CD8-positive, alpha-beta memory T cell (primary cell): ENCODE results near the gene RBBP8. TPM values are rescaled to one million over a fixed set of nuclear protein-coding genes. Genes with fewer than 3 reads are reported as not detected.

ENCODE experiments used
- CTCF ChIA-PET: fragments of 350-600 bp; sonication (Branson Sonifier 250); formaldehyde crosslinking; loops from one replicate; lab custom pipeline; 2021; ENCODE audit warnings: antibody characterized with exemption; lab: Charles Lee
- POLR2A ChIA-PET: fragments of 350-600 bp; sonication (Branson Sonifier 250); formaldehyde crosslinking; loops from one replicate; lab custom pipeline; 2021; ENCODE audit warnings: antibody characterized with exemption; lab: Charles Lee
- DNase-seq, 5 donors: peaks; one replicate each; pipeline versions ENCODE4 v3.0.0 to v3.0.0-alpha.2; 2020 to 2022; ENCODE audit warnings: mixed read lengths in 1 of 5
- H3K27ac ChIP-seq: one replicate; pipeline ENCODE4 v1.7.0; 2013; ENCODE audit warnings: low read depth, mild to moderate bottlenecking, low read length, moderate library complexity
- H3K27me3 ChIP-seq: 2 replicates; pipeline ENCODE4 v1.7.0; 2013; ENCODE audit warnings: low read length, mild to moderate bottlenecking; ENCODE audit not compliant: insufficient read depth, poor library complexity, severe bottlenecking
- H3K36me3 ChIP-seq: 2 replicates; pipeline ENCODE4 v1.7.0; 2013; ENCODE audit warnings: mild to moderate bottlenecking, low read length, moderate library complexity; ENCODE audit not compliant: insufficient read depth
- H3K4me1 ChIP-seq: 2 replicates; pipeline ENCODE4 v1.7.0; 2013; ENCODE audit warnings: mild to moderate bottlenecking, low read length, moderate library complexity; ENCODE audit not compliant: insufficient read depth
- H3K4me3 ChIP-seq: 2 replicates; pipeline ENCODE4 v1.7.0; 2013; ENCODE audit warnings: mild to moderate bottlenecking, low read length
- H3K9me3 ChIP-seq: 2 replicates; pipeline ENCODE4 v1.7.0; 2013; ENCODE audit warnings: mild to moderate bottlenecking, low read length
- H3K27ac Mint-ChIP-seq, 8 donors: one replicate each; pipeline ENCODE4 v1.8.0; 2020 to 2021; ENCODE audit warnings: mixed read lengths in 8 of 8, mild to moderate bottlenecking in 6 of 8, inconsistent platforms in 3 of 8, moderate library complexity in 3 of 8
- H3K27me3 Mint-ChIP-seq, 2 donors: one replicate each; pipeline ENCODE4 v1.8.0; 2020 to 2021; ENCODE audit warnings: mixed read lengths in 2 of 2, mild to moderate bottlenecking in 1 of 2, moderate library complexity in 1 of 2
- H3K36me3 Mint-ChIP-seq, 3 donors: one replicate each; pipeline ENCODE4 v1.8.0; 2020 to 2021; ENCODE audit warnings: mixed read lengths in 3 of 3, inconsistent platforms in 1 of 3, mild to moderate bottlenecking in 1 of 3
- H3K4me1 Mint-ChIP-seq, 3 donors: one replicate each; pipeline ENCODE4 v1.8.0; 2020 to 2021; ENCODE audit warnings: mixed read lengths in 3 of 3, inconsistent platforms in 1 of 3, mild to moderate bottlenecking in 1 of 3
- H3K4me3 Mint-ChIP-seq, 7 donors: one replicate each; pipeline ENCODE4 v1.8.0; 2020 to 2021; ENCODE audit warnings: mixed read lengths in 7 of 7, mild to moderate bottlenecking in 6 of 7, moderate library complexity in 4 of 7, inconsistent platforms in 2 of 7
- H3K9me3 Mint-ChIP-seq, 5 donors: one replicate each; pipeline ENCODE4 v1.8.0; 2020 to 2022; ENCODE audit warnings: mixed read lengths in 5 of 5, mild to moderate bottlenecking in 3 of 5, moderate library complexity in 2 of 5, inconsistent platforms in 1 of 5
- polyA plus RNA-seq: library from polyadenylated mRNA; unstranded; fragments of 300-500 nt; fragmentation: Illumina TruSeq; gene quantifications from one replicate; pipeline ENCODE4 v1.2.3, GENCODE V29; 2021
- total RNA-seq, 2 experiments: library from RNA; stranded (reverse); gene quantifications; one replicate each; pipeline ENCODE4 v1.2.3, GENCODE V29; 2021

RBBP8 gene
- total and polyA plus RNA-seq, 3 experiments from 2014 or later, result 2.0 to 80.8 (median 76.9) TPM

- no peaks in the 10 kb centered on the region for H3K27me3 Mint-ChIP-seq
- H3K9me3 Mint-ChIP-seq, result peaks cover 0 to 8% (median 0%) of the 10 kb centered on the region in 5 donors
- H3K4me1 Mint-ChIP-seq, result peaks cover 37 to 43% (median 42%) of the 10 kb centered on the region in 3 donors
- POLR2A ChIA-PET, result no interaction called here
- H3K4me3 ChIP-seq, result no peak overlapping the region
- H3K4me1 ChIP-seq, result peaks cover 46% of the 10 kb centered on the region
- H3K27ac ChIP-seq, result no peak overlapping the region
- peak overlapping the region in 1 of 7 donors; percentile 21 for H3K4me3 Mint-ChIP-seq
- H3K27ac Mint-ChIP-seq, result peak overlapping the region in 1 of 8 donors; percentile 17
- H3K9me3 ChIP-seq, result peaks cover 4% of the 10 kb centered on the region
- H3K36me3 ChIP-seq, result no peaks in the 10 kb centered on the region
- CTCF ChIA-PET, result no interaction called here
- no peaks in the 10 kb centered on the region for H3K27me3 ChIP-seq
- no peak for DNase-seq
- H3K36me3 Mint-ChIP-seq, result peaks cover 0 to 8% (median 0%) of the 10 kb centered on the region in 3 donors
These were observed 133.4 kb downstream of the RBBP8 start for GRCh38 chr18:23066504-23067039.

DNA sequence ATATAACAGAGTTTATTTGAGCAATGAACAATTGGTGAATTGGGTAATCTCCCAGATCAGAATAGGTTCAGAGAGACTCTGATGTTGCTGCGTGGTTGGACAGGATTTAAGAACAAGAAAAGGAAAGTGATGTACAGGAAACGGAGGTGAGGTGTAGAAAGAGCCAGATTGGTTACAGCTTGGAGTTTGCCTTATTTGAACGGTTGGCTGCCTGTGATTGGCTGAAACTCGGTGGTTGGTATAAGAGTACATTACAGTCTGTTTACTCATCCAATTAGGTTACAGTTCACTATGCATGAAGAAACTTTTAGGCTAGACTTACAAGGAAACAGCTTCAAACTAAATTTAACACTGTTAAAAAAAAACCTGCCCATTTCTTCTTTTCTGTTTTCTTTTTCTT lies 134.1 kb downstream of the RBBP8 start:
- H3K4me3 Mint-ChIP-seq, result no peak overlapping the region
- Histone ChIP-seq H3K9me3 (peaks cover 4% of the 10 kb centered on the region), H3K27me3 (no peaks in the 10 kb centered on the region), H3K4me3 (no peak overlapping the region), H3K4me1 (peaks cover 52% of the 10 kb centered on the region), H3K36me3 (no peaks in the 10 kb centered on the region), H3K27ac (no peak overlapping the region)
- CTCF ChIA-PET, result no interaction called here
- peak overlapping the region in 2 of 8 donors; percentile 4 to 17 for H3K27ac Mint-ChIP-seq
- peaks cover 0 to 8% (median 0%) of the 10 kb centered on the region in 3 donors for H3K36me3 Mint-ChIP-seq
- POLR2A ChIA-PET, result interaction anchor here (0.6 kb wide), 1 partner anchor 91 kb away, joined by 3 read pairs; no protein-coding TSS in a partner anchor
- H3K27me3 Mint-ChIP-seq, result no peaks in the 10 kb centered on the region
- no peak for DNase-seq
- peaks cover 0 to 8% (median 0%) of the 10 kb centered on the region in 5 donors for H3K9me3 Mint-ChIP-seq
- H3K4me1 Mint-ChIP-seq, result peaks cover 44 to 50% (median 49%) of the 10 kb centered on the region in 3 donors

GRCh38 chr18:23068011-23068410 lies 134.9 kb downstream of the RBBP8 start:
- Histone ChIP-seq H3K27me3 (no peaks in the 10 kb centered on the region), H3K27ac (no peak overlapping the region), H3K9me3 (peaks cover 4% of the 10 kb centered on the region), H3K4me3 (no peak overlapping the region), H3K36me3 (no peaks in the 10 kb centered on the region), H3K4me1 (peaks cover 60% of the 10 kb centered on the region)
- Mint-ChIP-seq H3K9me3 (peaks cover 0 to 7% (median 0%) of the 10 kb centered on the region in 5 donors), H3K27ac (peak overlapping the region in 1 of 8 donors; percentile 47), H3K27me3 (no peaks in the 10 kb centered on the region), H3K4me1 (peaks cover 50 to 57% (median 57%) of the 10 kb centered on the region in 3 donors), H3K4me3 (no peak overlapping the region), H3K36me3 (peaks cover 0 to 7% (median 0%) of the 10 kb centered on the region in 3 donors)
- ChIA-PET CTCF (no interaction called here), POLR2A (no interaction called here)
- DNase-seq, result no peak

DNA sequence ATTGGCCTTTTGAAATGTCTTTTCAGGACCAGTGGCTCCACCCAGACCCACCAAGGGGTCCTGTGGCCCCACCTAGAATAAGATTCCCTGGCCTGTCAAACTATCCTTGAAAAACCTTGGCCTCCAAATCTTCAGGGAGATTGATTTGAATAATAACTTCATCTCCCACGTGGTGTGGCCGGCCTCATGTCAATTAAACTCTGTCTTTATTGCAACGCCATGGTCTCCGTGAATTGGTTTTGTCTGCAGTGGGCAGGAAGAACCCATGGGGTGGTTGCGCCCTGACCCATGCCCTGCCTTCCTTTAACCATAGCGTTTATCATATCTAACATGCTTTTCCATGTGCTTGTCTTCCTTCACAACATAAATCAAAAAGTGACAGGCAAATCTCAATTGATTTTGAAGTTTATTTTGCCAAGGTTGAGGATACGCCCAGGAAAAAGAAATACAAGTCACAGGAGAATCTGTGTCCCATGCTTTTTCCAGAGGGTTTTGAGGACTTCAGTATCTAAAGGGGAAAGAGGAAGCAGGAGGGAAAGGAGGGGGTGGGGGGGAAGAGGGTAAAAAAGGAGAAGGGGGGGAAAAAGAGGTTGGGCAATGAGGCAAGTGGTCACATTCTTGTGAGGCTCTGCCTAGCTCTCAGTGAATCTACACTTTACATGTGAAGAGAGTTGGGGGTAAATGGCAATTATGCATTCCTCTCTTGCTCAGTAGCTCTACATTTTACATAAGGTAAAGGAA lies 135.6 kb downstream of the RBBP8 start:
- Mint-ChIP-seq H3K27ac (peak overlapping the region in 7 of 8 donors; percentile 2 to 89 (median 51)), H3K4me3 (peak overlapping the region in 2 of 7 donors; percentile 24 to 38), H3K36me3 (no peaks in the 10 kb centered on the region), H3K9me3 (no peaks in the 10 kb centered on the region), H3K4me1 (peaks cover 52 to 64% (median 63%) of the 10 kb centered on the region in 3 donors), H3K27me3 (no peaks in the 10 kb centered on the region)
- POLR2A ChIA-PET, result no interaction called here
- H3K36me3 ChIP-seq, result no peaks in the 10 kb centered on the region
- no peak overlapping the region for H3K27ac ChIP-seq
- no peak overlapping the region for H3K4me3 ChIP-seq
- H3K27me3 ChIP-seq, result no peaks in the 10 kb centered on the region
- no peak for DNase-seq
- CTCF ChIA-PET, result interaction anchor here (0.7 to 0.9 kb wide), 2 partner anchors 12 to 58 kb away, joined by 3 read pairs; no protein-coding TSS in a partner anchor
- no peaks in the 10 kb centered on the region for H3K9me3 ChIP-seq
- peaks cover 67% of the 10 kb centered on the region for H3K4me1 ChIP-seq

DNA sequence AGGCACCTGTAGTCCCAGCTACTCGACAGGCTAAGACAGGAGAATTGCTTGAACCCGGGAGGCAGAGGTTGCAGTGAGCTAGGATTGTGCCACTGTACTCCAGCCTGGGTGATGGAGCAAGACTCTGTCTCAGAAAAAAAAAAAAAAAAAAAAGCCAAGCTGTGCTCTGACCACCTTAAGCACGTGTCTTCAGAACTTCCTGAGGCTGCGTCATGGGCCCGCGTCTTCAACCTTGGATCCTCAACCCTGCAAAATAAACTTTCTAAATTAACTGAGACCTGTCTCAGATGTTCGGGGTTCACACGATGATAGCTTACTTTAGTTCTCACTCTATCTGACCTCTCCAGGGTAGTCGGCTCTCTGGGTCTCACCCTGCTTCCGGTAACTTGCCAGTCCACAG lies 136.4 kb downstream of the RBBP8 start:
- ChIA-PET POLR2A (no interaction called here), CTCF (interaction anchor here (0.7 to 0.9 kb wide), 2 partner anchors 13 to 57 kb away, joined by 3 read pairs; no protein-coding TSS in a partner anchor)
- DNase-seq, result peak in 4 of 5 donors; percentile 20 to 68 (median 56)
- no peaks in the 10 kb centered on the region for H3K27me3 ChIP-seq
- Mint-ChIP-seq H3K4me1 (peaks cover 53 to 71% (median 66%) of the 10 kb centered on the region in 3 donors), H3K9me3 (no peaks in the 10 kb centered on the region), H3K4me3 (peak overlapping the region in 6 of 7 donors; percentile 16 to 74 (median 36)), H3K27me3 (no peaks in the 10 kb centered on the region), H3K36me3 (no peaks in the 10 kb centered on the region), H3K27ac (peak overlapping the region; percentile 56 to 91 (median 82))
- H3K4me1 ChIP-seq, result peaks cover 71% of the 10 kb centered on the region
- no peaks in the 10 kb centered on the region for H3K9me3 ChIP-seq
- H3K4me3 ChIP-seq, result peak overlapping the region; percentile 5
- no peaks in the 10 kb centered on the region for H3K36me3 ChIP-seq
- no peak overlapping the region for H3K27ac ChIP-seq

DNA sequence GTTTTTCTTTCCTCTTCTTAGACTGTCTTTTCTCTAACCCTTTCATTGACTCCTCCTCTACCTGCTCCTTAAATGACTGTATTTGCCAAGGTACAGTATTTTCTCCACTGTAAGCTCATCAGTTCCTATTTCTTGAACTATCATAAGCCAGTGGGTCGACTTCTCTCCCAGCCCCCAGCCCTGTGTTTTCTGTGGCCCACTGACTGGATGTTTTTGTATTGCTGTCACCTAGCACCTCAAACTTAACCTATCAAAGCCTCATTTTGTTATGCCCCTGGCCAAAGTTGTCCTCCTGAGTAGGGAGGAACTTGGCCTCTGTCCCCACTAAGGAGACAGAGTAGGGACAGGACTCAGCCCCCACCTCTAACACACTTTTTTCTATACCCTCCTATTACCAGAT lies 136.8 kb downstream of the RBBP8 start:
- H3K36me3 Mint-ChIP-seq, result no peaks in the 10 kb centered on the region
- Histone ChIP-seq H3K36me3 (no peaks in the 10 kb centered on the region), H3K4me3 (peak overlapping the region; percentile 5), H3K27ac (no peak overlapping the region), H3K9me3 (no peaks in the 10 kb centered on the region), H3K4me1 (peaks cover 71% of the 10 kb centered on the region), H3K27me3 (no peaks in the 10 kb centered on the region)
- peaks cover 53 to 74% (median 66%) of the 10 kb centered on the region in 3 donors for H3K4me1 Mint-ChIP-seq
- POLR2A ChIA-PET, result no interaction called here
- H3K27me3 Mint-ChIP-seq, result no peaks in the 10 kb centered on the region
- peak overlapping the region; percentile 16 to 74 (median 26) for H3K4me3 Mint-ChIP-seq
- no peak for DNase-seq
- CTCF ChIA-PET, result interaction anchor here (0.9 kb wide), 1 partner anchor 13 kb away, joined by 3 read pairs; no protein-coding TSS in a partner anchor
- peak overlapping the region; percentile 56 to 91 (median 82) for H3K27ac Mint-ChIP-seq
- no peaks in the 10 kb centered on the region for H3K9me3 Mint-ChIP-seq

GRCh38 chr18:23071285-23071684 lies 138.2 kb downstream of the RBBP8 start:
- H3K4me1 Mint-ChIP-seq, result peaks cover 53 to 74% (median 66%) of the 10 kb centered on the region in 3 donors

More at GRCh38 chr18:23071285-23071684, 138.2 kb downstream of the RBBP8 start:
- Mint-ChIP-seq H3K4me3 (peak overlapping the region; percentile 64 to 87 (median 74)), H3K36me3 (no peaks in the 10 kb centered on the region), H3K27ac (peak overlapping the region; percentile 54 to 97 (median 88)), H3K27me3 (no peaks in the 10 kb centered on the region), H3K9me3 (no peaks in the 10 kb centered on the region)
- ChIA-PET POLR2A (interaction anchor here (0.6 kb wide), 1 partner anchor 41 kb away, joined by 4 read pairs; no protein-coding TSS in a partner anchor), CTCF (interaction anchor here (1.0 to 1.2 kb wide), 2 partner anchors 60 to 273 kb away, joined by 3 to 4 read pairs; no protein-coding TSS in a partner anchor)
- Histone ChIP-seq H3K9me3 (no peaks in the 10 kb centered on the region), H3K4me3 (peak overlapping the region; percentile 43), H3K27ac (no peak overlapping the region), H3K4me1 (peaks cover 71% of the 10 kb centered on the region), H3K36me3 (no peaks in the 10 kb centered on the region), H3K27me3 (no peaks in the 10 kb centered on the region)
- peak; percentile 68 to 91 (median 89) for DNase-seq
